Hepatic stellate cell (primary cell): ENCODE results near the gene NKX1-1.

Experiments used
- DNase-seq: peaks from one replicate; pipeline ENCODE4 v3.0.0; 2011; ENCODE audit warnings: low spot score

Gene NKX1-1

DNA sequence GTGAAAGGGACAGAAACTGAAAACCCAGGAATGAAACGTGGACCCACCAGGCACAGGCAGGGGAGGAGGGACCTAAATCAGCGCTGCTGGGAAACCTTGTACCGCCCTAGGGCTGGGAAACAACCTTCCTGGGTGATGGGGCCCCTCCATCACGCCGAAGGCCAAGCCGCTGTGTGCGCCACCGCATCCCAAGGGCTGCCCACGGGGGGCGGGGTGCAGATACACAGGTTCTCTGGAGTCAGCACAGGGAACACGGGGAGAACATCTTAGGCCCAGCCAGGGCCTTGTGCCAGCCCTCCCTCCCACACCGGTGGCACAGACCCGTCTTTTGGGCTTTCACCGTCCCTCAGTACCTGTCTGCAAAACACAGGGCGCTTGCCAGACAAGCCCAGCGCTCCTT lies 46.3 kb downstream of the NKX1-1 start:
- no peak for DNase-seq

- no peak for DNase-seq
Measured at GRCh38 chr4:1359144-1359501, 47.1 kb downstream of the NKX1-1 start.

DNA sequence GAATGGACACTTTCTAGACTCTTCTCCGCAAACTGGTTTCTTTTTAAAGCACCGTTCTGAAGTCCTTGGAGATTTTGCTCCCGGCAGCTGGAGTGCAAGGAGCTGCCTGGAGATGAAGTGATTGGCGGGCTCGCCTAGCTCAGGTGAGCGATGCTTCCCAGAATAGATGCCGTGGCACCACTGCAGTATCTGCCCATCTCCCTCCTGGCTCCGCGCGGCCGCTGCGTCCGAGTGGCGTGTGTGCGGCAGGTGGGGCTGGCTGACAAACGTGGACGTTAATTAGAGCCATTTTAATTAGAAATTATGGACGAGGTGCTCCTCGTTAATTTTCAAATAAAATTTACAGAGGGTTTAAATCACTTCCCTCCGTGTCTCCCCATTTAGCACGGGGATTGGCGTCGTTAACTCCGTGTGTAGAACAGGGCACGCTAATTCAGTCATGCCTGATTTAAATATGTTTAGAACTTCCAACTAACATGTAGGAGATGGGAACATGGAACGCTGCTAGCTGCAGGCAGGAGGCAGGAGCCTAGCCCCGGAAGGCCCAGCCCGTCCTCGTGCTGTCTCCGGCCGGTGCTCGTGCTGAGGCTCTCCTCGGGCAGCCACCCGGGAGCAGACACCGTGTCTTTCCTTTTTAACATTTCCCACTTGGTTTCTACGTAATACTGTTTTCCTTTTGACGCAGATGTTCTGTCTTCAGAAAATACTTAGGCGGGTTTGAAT lies 47.7 kb downstream of the NKX1-1 start:
- DNase-seq, result no peak

DNA sequence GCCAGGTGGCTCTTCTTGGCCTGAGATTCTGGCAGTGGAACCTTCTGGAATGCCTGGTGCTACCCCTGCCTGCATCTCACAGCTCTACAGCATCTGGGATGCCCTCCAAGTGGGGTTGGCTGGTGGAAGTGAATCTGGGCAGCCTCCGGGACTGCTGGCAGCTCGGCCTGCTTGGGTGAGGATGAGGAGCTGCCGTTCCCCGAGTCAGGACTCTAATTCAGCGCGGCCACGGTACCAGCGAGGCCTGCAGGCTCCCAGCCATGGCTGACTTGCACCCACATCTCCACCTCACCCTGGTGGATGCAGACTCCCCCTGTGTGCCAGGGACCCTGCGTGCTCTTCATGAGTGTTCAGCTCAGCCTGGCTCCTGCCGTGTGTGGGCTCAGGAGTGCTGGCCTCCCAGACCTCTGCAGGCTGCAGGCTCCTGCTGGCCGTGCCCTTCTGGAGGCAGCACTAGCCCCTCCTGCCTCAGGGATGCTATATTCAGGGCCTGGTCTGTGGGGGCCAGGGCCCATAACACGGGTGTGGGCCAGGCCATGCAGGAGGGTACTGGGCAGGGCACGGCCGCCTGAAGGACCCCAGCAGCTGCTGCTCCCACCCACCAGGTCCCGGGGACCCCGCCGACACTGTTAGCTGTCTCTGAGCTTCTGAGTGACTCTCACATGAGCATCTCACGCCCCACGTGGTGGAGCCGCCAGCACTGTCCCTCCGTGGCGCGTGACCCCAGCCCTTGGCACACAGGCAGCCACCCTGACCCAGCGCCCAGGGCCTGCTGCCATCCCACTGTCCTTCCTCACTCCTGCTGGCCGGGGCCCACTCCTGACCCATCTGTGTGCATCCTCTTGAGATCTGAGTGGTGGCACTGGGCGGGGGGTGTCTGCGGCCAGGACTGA lies 48.6 kb downstream of the NKX1-1 start:
- DNase-seq, result no peak

- DNase-seq, result peak; percentile 78
Measured at GRCh38 chr4:1356181-1356998, 49.9 kb downstream of the NKX1-1 start.

- no peak for DNase-seq
Measured at GRCh38 chr4:1355378-1355777, 50.9 kb downstream of the NKX1-1 start.

GRCh38 chr4:1354983-1355275 lies 51.3 kb downstream of the NKX1-1 start:
- DNase-seq, result no peak

GRCh38 chr4:1354136-1354982 lies 51.9 kb downstream of the NKX1-1 start:
- DNase-seq, result no peak

GRCh38 chr4:1353186-1354055 lies 52.8 kb downstream of the NKX1-1 start:
- DNase-seq, result no peak
